GM18907 (cell line): ENCODE results near the gene ENTHD1.

Source experiments
- ATAC-seq: cut with Tn5 transposase; IDR thresholded peaks from one replicate; pipeline ENCODE4 v1.9.1; 2021; ENCODE audit warnings: mild to moderate bottlenecking, moderate library complexity; ENCODE audit not compliant: unreplicated experiment

ENTHD1 gene

DNA sequence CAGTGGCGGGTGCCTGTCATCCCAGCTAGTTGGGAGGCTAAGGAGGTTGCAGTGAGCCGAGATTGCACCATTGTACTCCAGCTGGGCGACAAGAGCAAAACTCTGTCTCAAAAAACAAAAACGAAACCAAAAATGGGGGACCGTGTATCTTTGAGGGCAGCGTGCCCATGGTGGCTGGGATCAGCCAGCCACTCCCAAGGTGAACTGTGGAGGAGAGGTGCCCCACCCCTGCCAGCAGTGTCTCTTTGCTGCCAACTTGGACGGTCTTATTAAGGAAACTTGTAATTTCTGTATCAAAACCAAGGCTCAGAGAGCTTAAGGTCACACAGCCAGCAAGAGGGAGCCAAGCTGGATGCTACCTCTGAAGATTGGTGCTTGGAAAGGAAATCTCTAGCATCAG is 175.4 kb downstream of the ENTHD1 start:
- no peak for ATAC-seq

DNA sequence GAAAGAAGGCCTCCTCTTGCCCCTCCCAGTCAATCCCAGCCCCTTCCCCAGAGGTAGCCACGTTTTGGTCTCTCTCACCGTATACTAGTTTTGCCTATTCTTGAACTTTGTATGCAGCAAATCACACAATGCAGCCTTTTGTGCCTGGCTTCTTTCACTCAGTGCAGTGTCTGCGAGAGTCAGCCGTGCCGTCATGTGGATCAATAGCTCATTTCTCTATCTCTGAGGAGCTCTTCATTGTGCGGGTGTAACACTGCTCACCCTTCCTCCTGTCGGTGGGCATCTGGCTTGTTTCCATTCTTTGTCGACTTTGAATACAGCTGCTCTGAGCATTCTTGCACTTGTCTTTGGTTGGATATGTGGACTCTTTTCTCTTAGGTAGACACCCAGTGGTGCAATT is 176.5 kb downstream of the ENTHD1 start:
- no peak for ATAC-seq

DNA sequence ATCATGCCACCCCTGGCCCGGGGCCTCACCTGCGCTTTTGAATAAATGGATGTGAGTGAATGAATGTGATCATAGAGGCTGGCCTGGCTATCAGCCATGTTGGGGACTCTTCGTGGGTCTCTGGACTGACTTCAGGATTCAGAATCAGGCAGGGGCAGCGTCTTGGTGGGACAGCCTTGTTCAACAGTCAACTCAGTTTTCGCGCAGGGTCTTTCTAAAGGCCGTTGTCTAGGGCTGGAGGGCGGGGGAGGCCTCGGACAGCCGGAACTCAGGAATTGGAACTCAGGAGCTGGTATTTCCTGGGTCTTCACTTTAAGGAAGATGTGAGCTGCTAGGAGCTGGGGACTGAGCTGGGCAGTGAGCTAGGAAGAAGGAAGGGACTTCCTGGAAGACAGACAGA is 177.0 kb downstream of the ENTHD1 start:
- ATAC-seq: no peak

DNA sequence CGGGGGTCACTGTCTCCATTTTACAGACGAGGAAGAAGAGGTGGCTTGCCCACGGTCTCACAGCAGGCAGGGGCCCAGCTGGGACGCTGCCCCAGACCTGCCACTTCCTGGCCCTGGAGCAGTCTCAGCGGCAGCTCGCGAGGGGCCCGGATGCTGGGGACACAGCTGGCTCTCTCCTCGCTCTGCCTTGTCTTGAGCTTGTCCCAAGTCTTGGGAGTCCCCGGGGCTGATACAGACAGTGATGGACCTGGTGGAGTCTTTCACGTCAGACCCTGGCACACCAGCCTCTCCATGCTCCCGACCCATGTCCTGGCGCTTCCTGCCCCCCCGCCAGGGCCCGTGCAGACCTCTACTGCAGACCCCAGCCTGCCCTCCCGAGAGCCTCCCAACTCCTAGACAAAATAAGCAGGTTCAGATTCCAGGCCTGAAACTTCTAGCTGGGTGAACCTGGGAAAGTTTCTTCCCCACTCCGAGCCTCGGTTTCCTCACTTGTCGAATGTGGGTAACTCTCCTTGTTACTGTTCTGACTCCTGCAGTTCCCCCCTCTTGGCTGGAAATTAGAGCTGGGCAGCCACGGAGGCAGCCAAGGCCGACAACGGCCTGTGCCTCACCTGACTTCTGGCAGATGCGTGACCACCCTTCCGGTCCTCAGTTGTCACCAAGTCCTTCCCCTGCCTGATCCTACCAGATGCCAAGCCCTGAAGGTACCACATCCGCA is 177.6 kb downstream of the ENTHD1 start:
- ATAC-seq: no peak

DNA sequence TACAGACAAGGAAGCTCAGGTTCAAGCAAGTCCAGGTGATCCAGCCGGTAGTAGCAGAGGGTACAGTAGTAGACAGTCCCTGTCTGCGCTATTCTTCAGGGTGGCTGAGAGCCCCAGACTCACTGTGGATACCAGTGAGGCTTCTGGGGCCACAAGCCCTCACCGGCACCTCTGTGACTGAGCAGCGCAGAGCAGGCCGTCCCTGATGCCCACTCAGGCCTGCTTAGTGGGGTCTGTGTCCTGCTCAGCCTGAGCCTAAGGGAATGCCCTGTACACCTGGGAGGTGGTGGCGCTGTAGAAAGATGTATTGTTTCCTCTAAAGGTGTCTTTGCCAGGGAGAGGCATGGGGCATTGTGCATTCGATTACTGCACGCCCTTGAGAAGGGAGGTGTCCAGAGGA is 179.2 kb downstream of the ENTHD1 start:
- no peak for ATAC-seq

DNA sequence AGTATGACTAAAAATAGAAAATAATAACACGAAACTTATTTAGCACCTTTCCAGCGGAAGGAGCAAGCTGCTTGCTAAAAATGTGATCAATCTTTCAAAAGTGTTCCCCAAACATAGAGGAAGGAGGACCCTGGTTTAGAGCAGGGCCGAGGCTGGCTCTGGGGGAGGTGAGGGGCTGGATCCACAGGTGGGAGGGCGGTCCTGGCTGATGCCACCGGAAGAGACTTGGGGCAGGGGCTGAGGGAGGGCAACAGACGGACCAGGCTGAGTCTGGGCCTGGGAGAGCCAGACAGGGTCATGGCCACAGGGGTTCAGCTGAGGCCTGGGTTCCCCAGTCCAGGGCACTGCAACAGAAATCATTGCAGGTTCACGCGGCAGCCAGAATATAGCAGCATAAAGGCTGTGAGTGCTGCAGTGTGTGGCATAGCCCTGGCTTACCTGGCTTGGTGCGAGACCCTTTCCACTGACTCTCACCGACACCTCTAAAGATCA is 179.7 kb downstream of the ENTHD1 start:
- no peak for ATAC-seq

DNA sequence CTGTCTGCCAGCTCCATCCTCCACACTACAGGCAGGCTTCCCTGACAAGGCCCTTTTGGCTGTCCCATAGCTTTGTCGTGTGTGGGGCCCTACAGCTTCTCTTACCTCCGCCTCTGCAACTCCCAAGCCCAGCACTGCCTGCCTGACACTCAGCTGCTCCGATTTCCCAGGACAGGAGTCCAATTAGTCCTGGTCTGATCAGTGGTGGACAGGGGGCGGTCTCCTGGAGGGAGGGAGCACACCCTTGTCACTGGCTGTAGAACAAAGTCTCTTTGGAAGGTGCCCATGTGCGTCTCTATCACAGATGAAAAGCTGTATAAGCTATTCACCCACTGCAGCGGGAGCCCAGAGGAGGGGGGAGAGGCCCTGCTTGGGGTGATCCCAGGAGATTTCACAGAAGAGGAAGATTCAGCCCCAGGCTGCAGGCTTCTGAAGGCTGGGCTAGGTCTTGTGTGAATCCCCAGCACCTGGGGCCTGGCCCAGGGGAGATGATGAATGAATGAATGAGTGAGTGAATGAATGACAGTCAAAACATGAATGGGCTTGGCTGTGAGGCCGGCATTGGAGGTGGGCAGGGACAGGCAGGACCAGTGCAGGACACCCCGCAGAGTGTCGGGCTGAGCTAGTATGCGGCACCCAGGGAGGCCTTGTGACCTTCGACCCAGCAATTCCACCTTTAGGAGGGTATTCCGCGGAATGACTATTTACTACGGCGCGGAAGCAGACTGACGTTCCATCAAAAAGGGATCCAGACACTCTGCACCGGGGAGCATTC is 180.6 kb downstream of the ENTHD1 start:
- ATAC-seq: no peak

DNA sequence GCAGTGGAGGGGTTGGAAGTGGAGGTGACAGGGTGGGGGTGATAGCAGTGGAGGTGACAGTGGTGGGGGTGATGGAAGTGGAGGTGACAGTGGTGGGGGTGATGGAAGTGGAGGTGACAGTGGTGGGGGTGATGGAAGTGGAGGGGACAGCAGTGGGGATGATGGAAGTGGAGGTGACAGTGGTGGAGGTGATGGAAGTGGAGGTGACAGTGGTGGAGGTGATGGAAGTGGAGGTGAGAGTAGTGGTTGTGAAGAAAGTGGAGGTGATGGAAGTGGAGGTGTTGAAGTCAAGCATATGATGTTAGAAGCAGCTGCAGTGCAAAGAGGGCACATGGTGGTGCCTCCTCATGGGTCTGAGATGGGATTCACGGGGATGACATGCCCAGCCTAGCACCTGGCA is 181.5 kb downstream of the ENTHD1 start:
- no peak for ATAC-seq

DNA sequence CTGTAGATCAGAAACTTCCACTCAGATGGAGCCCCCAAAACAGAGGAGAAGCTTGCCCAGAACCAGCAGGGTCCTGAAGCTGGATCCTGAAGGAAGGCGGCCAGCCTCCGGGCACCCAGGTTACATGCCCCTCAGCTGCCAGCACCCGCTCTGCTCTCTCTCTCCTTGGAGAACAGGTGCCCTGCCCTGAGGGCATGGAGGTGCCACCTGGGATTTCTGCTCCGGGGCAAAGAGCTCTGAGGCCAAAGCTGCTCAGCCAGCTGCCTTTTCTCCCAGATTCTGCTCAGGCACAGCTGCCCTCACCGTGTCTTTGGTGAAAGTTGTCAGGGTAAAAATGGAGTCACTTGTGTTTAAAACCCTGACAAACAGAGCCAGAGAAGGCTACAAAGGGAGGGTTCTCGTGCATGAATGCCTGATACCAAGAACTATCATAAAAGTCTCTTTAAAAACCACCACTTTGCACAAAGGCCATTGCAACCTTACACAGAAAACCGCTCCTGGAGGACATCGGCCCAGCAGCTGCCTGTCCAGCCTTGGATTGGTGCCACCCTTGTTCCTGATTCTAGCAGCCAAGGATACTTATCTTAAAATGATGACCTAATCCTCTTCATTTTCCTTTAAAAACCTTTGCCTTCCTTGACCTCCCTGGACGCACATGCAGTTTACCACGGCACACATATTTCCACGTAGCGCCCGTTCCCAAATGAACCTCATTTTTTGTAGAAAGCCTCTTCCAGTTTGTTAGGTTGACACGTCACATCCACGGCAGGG is 183.0 kb downstream of the ENTHD1 start:
- no peak for ATAC-seq

DNA sequence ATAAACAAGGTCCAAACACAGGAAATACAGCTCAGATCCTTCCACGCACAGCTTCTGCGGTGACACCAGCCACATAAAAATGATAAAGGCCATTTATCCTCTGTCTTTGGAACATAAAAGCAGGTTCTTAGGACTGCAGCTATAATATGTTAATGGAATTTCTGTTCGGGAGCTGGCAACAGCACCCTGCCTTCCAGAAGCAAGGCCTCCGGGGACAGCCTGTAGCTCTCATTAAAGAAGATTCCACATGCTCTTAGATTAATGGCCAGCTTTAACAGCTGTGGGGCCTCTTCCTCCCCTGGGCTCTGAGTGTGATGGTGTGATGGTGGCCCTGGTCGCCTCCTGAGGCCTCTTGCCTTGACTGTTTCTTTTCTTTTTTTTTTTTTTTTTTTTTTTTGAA is 185.7 kb downstream of the ENTHD1 start:
- ATAC-seq: no peak

DNA sequence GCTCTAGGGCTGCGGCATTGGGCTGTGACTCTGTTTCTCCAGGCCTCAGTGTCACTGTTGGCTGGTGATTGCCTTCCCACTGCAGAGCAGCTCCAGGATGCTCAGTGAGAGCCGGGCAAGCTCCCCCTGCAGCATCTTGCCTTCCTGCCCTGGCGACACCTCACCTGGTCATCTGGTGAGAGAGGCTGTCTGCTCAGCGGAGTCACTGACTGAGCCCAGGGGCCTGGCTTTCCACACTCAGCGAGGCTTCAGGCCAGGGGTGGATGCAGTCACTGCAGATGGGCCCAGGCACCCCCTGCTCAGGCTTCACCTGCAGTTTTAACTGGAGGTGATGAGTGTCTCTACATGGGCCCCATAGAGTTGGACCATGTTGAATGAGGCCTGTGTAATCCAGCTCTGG is 186.2 kb downstream of the ENTHD1 start:
- no peak for ATAC-seq

DNA sequence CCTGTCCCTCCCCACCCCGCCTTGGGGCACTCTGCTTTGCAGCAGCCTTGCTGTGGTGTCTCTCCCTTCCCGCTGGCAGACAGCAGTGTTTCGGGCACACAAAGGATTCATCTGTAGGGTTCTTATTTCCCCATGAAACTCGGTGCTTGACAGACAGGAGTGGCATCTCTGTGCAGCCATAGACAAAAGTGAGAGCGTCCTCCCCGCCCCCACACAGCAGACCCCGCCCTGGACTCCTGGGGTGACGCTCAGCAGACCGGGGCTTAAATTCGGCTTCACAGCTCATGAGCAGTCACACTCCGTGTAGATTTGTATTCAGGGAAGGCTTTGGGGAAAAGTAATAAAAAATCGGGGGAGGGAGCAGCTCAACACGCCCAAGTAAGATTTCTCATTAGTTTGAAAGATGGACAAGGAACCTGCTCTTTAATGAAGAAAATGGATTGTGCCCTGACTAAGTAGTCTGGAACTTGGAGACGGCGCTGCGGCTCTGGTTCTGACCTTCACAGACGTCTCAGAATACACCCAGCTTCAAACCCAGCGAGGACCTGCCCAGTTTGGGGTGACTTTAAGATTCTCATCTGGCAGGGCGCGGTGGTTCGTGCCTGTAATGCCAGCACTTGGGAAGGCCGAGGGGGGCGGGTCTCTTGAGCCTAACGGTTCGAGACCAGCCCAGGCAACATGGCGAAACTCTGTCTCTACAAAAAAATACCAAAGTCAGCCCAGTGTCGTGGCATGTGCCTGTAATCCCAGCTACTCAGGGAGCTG is 187.0 kb downstream of the ENTHD1 start:
- no peak for ATAC-seq

DNA sequence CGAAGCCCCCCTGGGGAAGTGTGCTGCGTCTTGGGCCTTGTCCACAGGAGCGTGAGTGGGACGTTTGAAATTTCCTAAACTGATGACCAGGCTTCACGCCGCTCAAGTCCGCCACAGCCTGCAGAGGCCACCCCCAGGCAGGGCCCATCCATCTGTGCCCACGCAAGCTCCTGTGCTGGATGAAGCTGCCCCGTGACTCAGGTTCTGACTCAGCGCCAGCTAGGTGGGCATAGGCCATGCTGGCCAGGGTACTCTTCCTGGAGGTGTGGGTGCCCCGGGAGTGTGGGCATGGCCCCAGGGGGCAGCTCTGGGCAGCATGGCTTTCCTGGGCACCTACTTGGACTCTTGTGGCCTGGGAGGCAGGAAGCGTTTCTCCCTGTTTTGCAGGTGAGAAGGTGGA is 188.2 kb downstream of the ENTHD1 start:
- ATAC-seq: no peak

DNA sequence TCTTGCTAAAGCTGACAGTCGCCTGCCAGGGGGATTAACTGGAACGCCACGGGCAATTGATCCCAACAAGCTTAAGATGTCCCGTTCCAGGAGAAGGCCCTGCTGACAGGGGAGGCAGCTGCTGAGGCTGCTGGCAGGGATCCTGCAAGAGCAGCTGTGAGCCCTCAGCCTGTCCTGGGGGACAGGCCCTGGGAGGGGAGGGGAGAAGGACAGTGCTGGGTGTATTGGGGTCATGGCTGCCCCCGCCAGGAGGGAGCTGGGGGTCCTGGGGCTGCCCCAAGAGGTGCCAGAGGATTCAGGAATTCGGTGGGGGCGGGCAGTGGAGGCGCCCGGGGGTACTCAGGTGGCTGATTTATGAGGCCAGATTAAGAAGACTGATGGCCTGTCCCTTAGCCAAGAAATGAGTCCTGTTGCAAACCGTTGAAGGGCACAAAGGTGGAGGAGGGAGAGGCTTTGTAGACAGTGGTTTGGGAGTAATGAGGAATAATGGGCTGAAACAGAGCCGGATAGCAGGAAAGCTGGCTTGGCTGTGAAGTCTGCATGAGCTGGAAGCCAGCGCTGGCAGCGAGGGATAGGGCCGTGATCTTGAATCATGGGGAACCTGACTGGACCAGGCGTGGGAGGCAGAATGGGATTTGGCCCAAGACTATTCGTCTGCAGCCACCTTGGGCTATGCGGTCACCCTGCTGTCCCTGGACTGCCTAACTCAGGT is 189.5 kb downstream of the ENTHD1 start:
- ATAC-seq: no peak

DNA sequence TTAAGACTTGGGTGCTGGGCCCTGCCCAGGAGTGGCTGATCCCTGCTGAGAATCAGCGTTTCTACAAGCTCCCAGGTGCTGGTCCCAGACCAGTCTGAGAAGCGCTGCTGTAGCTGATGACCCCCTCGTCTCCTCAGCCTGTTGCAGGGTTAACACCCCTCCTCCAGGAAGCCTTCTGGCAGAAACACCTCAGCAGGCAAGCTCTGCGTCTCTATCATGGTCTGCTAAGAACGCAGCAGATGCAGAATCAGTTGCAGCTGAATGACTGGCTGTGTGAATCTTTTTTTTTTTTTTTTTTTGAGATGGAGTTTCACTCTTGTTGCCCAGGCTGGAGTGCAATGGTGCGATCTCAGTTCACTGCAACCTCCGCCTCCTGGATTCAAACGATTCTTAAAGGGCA is 190.5 kb downstream of the ENTHD1 start:
- no peak for ATAC-seq

DNA sequence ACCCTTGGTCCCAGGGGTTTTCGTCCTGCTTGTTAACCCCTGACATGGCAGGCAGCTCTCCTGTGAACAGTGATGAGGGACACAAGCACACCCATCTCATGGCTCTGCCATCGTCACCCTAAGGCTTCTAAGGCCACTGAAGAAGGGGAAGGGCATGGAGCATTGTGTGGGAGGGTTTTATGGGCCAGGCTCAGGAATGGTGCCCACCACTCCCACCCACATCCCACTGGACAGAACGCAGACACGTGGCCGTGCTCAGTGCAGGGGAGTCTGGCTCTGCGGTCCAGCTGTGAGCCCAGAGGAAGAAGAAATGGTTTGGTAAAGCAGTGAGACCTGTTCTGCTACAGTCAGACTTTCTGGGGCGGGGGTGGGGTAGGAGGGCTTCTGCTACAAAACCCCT is 193.0 kb downstream of the ENTHD1 start:
- ATAC-seq: no peak

DNA sequence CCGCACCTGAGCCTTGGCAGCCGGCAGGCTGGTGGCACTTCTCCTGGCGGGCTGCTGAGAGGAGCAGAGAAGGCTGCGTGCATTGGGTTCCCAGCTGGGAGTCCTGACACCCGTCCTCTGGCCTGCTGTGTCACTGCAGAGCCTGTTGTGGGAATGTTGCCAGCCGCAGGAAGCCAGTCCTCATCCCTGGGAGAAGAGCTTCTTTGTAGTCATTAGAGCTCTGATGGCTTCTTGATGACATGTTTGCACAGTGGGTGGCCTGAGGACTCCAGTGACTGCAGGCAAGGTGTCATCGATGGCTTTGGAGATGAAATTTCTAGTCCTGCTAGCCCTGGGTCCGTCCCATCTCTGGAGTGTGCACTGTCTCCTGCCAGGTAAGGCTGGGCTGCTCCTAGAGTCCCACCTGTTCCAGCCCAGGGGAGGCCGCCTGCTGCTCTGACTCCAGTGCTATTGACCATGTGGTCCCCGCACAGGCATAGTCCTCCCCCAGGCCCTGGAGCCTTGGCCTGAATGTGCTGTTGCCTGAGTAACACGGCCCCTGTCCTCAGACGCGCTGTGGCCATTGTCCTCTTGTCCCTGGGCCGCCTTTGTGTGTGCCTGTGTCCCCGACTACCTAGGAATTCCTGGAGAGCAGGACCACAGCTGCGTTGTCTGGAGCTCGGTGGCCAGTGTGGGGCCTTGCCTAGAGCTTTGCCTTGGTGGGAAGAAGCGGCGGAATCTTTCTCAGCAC is 193.8 kb downstream of the ENTHD1 start:
- ATAC-seq: no peak

DNA sequence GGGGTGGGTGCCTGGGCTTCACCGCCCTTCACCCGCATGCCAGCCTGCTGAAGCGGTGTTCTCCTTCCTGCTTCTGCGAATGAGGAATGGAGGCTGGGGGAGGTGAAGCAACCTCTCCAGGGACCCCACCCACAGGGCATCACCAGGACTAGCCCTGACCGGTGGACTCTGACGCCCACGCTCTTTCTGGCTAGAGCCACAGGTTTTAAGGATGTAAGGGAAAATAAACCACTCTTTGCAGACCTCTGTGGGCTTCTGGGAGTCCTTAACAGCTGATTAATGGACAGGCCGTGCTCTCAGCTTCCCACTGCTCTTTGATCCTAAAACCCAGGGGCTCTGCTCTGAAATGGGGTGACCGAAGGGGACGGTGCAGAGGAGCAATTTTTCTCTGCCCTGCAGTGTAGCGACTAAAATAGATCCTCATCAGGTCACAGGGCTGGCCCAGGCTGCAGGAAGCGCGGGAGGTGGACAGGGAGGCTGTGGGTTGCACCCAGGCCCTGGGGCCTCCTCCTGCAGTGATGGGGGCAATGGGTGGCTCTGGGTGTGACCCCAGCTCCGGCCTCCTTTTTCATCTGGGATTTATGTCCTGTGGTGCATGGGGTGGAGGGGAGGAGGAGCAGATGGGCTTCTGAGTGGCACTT is 195.7 kb downstream of the ENTHD1 start:
- no peak for ATAC-seq

DNA sequence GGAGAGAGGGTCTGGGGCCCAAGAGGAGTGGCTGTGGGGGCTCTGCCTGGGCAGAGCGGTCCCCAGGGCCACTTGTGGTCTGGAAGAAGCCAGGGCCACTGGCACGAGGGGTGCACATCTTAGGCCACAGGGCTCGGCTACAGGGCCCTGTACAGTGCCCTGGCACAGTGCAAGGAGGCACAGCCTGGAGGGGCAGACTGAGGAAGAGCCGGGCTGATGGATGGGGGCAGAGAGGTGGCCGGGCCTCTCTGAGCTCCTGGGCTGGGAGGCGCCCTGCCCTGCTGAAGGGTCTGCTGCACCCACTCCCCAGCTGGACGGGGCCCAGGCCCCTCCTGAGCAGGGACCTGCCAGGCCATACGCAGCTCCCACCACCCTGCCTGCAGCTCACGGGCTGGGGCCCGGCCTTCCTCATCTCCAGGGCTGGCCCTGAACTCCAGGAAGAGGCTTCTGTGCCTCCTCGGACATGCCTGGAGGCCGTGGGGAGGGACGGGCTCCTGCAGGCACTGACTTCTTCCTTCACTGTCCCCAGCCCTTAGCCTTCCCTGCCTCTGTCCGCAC is 199.5 kb downstream of the ENTHD1 start:
- no peak for ATAC-seq
